Measurements from ENCODE around the gene SEMA7A. TPM values are rescaled to one million over a fixed set of nuclear protein-coding genes. Genes with fewer than 3 reads are reported as not detected.

The SEMA7A gene
- total RNA-seq, 1 experiment from 2014 or later = 74.9 TPM

DNA sequence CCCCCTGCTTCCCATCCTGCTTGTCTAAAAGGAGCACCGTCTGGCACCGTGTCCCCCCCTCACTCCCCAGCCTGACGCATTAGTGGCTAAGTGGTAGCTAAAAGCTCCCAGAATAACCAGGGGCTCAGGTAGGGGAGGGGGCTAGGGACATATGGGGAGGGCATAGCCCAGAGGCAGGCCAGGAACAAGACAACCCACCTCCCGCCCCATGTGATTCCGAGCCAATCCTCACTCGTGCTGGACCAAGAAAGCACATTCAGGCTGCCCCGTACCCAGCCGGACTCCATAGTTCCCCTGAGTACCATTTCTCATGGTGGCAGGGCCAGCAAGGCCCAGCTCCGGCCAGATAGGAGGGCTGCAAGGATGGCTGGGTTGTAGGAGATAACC is 11.5 kb downstream of the SEMA7A start:
- no peak for DNase-seq
- H3K4me3 ChIP-seq (ENCODE audit: low read length) = no peak overlapping the region
- no peak overlapping the region for H2AFZ ChIP-seq (ENCODE audit: low read length)
- H3K9me3 ChIP-seq (ENCODE audit: low read length) = no peaks in the 10 kb centered on the region
- H3K79me2 ChIP-seq (ENCODE audit: low read length) = peaks cover 100% of the 10 kb centered on the region
- POLR2A ChIA-PET (ENCODE audit: unreplicated experiment) = no interaction called here
- H3K9me2 ChIP-seq (replicated peaks; ENCODE audit: low read length) = no peaks in the 10 kb centered on the region
- no peak overlapping the region for H3K4me2 ChIP-seq (ENCODE audit: low read length)
- H3K27me3 ChIP-seq (ENCODE audit: low read length) = no peaks in the 10 kb centered on the region
- TF ChIP-seq EZH2phosphoT487 (IDR thresholded peaks at IDR 0.05; ENCODE audit: borderline replicate concordance, low read length) (no peak), CTCF (conservative IDR thresholded peaks at IDR 0.05; ENCODE audit: low read depth, low read length) (no peak), EZH2 (IDR thresholded peaks at IDR 0.05; ENCODE audit: low read length, unreplicated experiment) (no peak)
- H3K9ac ChIP-seq (ENCODE audit: low read length) = no peak overlapping the region
- CTCF ChIA-PET = no interaction called here
- no TSS peak for BruUV-seq (replicated peaks)
- H3K4me1 ChIP-seq (ENCODE audit: insufficient read depth, low read length) = peaks cover 81% of the 10 kb centered on the region
- peaks cover 38% of the 10 kb centered on the region for H3K36me3 ChIP-seq (ENCODE audit: low read depth, low read length)
- ATAC-seq = no peak
- H3F3A ChIP-seq (ENCODE audit: low read length, unreplicated experiment) = no peaks in the 10 kb centered on the region
- intact Hi-C loops (cut with micrococcal nuclease) = no loop called here
- H3K27ac ChIP-seq (ENCODE audit: low read length) = no peak overlapping the region
- peaks cover 93% of the 10 kb centered on the region for H4K20me1 ChIP-seq (ENCODE audit: low read length)

- H3K9me2 ChIP-seq (replicated peaks; ENCODE audit: low read length) = no peaks in the 10 kb centered on the region
- ChIA-PET CTCF (interaction anchor here (0.5 kb wide), 1 partner anchor 439 kb away, joined by 3 read pairs; no protein-coding TSS in a partner anchor), POLR2A (ENCODE audit: unreplicated experiment) (no interaction called here)
- H3K4me3 ChIP-seq (ENCODE audit: low read length) = no peak overlapping the region
- H3F3A ChIP-seq (ENCODE audit: low read length, unreplicated experiment) = no peaks in the 10 kb centered on the region
- H2AFZ ChIP-seq (ENCODE audit: low read length) = no peak overlapping the region
- H3K27me3 ChIP-seq (ENCODE audit: low read length) = no peaks in the 10 kb centered on the region
- peaks cover 87% of the 10 kb centered on the region for H4K20me1 ChIP-seq (ENCODE audit: low read length)
- peaks cover 37% of the 10 kb centered on the region for H3K36me3 ChIP-seq (ENCODE audit: low read depth, low read length)
- no peak for DNase-seq
- TF ChIP-seq EZH2 (IDR thresholded peaks at IDR 0.05; ENCODE audit: low read length, unreplicated experiment) (no peak), EZH2phosphoT487 (IDR thresholded peaks at IDR 0.05; ENCODE audit: borderline replicate concordance, low read length) (no peak), CTCF (conservative IDR thresholded peaks at IDR 0.05; ENCODE audit: low read depth, low read length) (no peak)
- peaks cover 88% of the 10 kb centered on the region for H3K4me1 ChIP-seq (ENCODE audit: insufficient read depth, low read length)
- no peak overlapping the region for H3K9ac ChIP-seq (ENCODE audit: low read length)
- H3K9me3 ChIP-seq (ENCODE audit: low read length) = no peaks in the 10 kb centered on the region
- peaks cover 100% of the 10 kb centered on the region for H3K79me2 ChIP-seq (ENCODE audit: low read length)
- peak overlapping the region; percentile 45 for H3K4me2 ChIP-seq (ENCODE audit: low read length)
- peak overlapping the region; percentile 29; the same call in 1 of the 2 replicates for H3K27ac ChIP-seq (ENCODE audit: low read length)
- no peak for ATAC-seq
- intact Hi-C loops (cut with micrococcal nuclease) = no loop called here
- no TSS peak for BruUV-seq (replicated peaks)
These were observed 12.2 kb downstream of the SEMA7A start for GRCh38 chr15:74421302-74422245.
